HCT116 (cell line): ENCODE results near the gene FOXN1.

Source experiments
- ATF3 ChIP-seq: IDR thresholded peaks from 2 replicates; pipeline ENCODE4 v1.6.1; 2012
- CTCF ChIP-seq, 3 experiments: fragments of 200-600 bp in 1 of 3; sonication (generic) in 1 of 3; IDR thresholded peaks in 2 of 3; conservative IDR thresholded peaks in 1 of 3; 2 replicates each; pipeline ENCODE4 v1.5.1; 2012 to 2017; ENCODE audit warnings: low read depth in 2 of 3, low read length in 2 of 3, antibody characterized with exemption in 1 of 3, borderline replicate concordance in 1 of 3, control low read depth in 1 of 3, mild to moderate bottlenecking in 1 of 3, mixed read lengths in 1 of 3, mixed run types in 1 of 3, moderate library complexity in 1 of 3; ENCODE audit not compliant: insufficient read depth in 1 of 3
- EZH2 ChIP-seq: fragments of 200-600 bp; sonication (generic); IDR thresholded peaks from 2 replicates; pipeline ENCODE4 v1.6.1; 2017; ENCODE audit warnings: antibody characterized with exemption, mixed run types
- POLR2A ChIP-seq: IDR thresholded peaks from 2 replicates; pipeline ENCODE4 v1.7.0; 2011; ENCODE audit warnings: borderline replicate concordance; ENCODE audit not compliant: insufficient read depth, insufficient read length; ENCODE audit errors: extremely low read depth
- POLR2AphosphoS5 ChIP-seq: IDR thresholded peaks from 2 replicates; pipeline ENCODE4 v1.6.1; 2011; ENCODE audit warnings: mild to moderate bottlenecking, low read depth, low read length, moderate library complexity
- SRF ChIP-seq: IDR thresholded peaks from 2 replicates; pipeline ENCODE4 v1.6.1; 2012; ENCODE audit warnings: low read depth
- YY1 ChIP-seq: IDR thresholded peaks from 2 replicates; pipeline ENCODE4 v1.6.1; 2011; ENCODE audit warnings: low read length, low read depth, moderate library complexity, mild to moderate bottlenecking; ENCODE audit not compliant: insufficient replicate concordance; ENCODE audit errors: extremely low read depth
- ZNF274 ChIP-seq: fragments of 200-500 bp; sonication (Bioruptor generic); IDR thresholded peaks from 2 replicates; pipeline ENCODE4 v1.6.1; 2014; ENCODE audit warnings: mild to moderate bottlenecking, low read depth, low read length, inconsistent platforms

GRCh38 chr17:28573966-28574480 is 67.9 kb downstream of the FOXN1 start:
- no peak for TF ChIP-seq YY1
- TF ChIP-seq CTCF (IDR thresholded peaks at IDR 0.05 in 2 of 3, conservative IDR thresholded peaks at IDR 0.05 in 1 of 3; ENCODE audit: borderline replicate concordance in 1 of 3, insufficient read depth in 1 of 3, low read depth in 2 of 3, low read length in 2 of 3), result no peak
- no peak for TF ChIP-seq POLR2AphosphoS5
- TF ChIP-seq ZNF274, result no peak
- TF ChIP-seq POLR2A, result no peak
- TF ChIP-seq SRF, result no peak
- TF ChIP-seq EZH2, result no peak
- TF ChIP-seq ATF3, result no peak
